HG02642 (cell line): ENCODE measurements around the gene SYNGR2.
A peak's percentile ranks its signal among the peaks of the same experiment; 100 is the strongest.

Experiments
- ATAC-seq: cut with Tn5 transposase; IDR thresholded peaks from one replicate; pipeline ENCODE4 v1.9.1; 2021; ENCODE audit warnings: mild to moderate bottlenecking; ENCODE audit not compliant: unreplicated experiment, poor library complexity

SYNGR2 gene

GRCh38 chr17:78197147-78197832, 28.9 kb downstream of the SYNGR2 start:
- ATAC-seq, result no peak

- ATAC-seq, result no peak
These were observed 32.1 kb downstream of the SYNGR2 start for GRCh38 chr17:78200451-78200850.

- ATAC-seq, result no peak
These were observed 34.3 kb downstream of the SYNGR2 start for GRCh38 chr17:78202666-78203065.

GRCh38 chr17:78204387-78205123, 36.2 kb downstream of the SYNGR2 start:
- ATAC-seq, result no peak

- no peak for ATAC-seq
These were observed 36.9 kb downstream of the SYNGR2 start for GRCh38 chr17:78205124-78205775.

GRCh38 chr17:78206298-78206697, 37.9 kb downstream of the SYNGR2 start:
- no peak for ATAC-seq

GRCh38 chr17:78208486-78208885, 40.1 kb downstream of the SYNGR2 start:
- ATAC-seq, result no peak

GRCh38 chr17:78210111-78210510, 41.7 kb downstream of the SYNGR2 start:
- no peak for ATAC-seq

GRCh38 chr17:78211032-78211431, 42.7 kb downstream of the SYNGR2 start:
- no peak for ATAC-seq

GRCh38 chr17:78214016-78214705, 45.8 kb downstream of the SYNGR2 start, which contains the start of gene BIRC5:
TSS of gene BIRC5 (plus strand) at chr17:78214253. CDS start at chr17:78214317, 64 bp downstream.
- peak; percentile 94 for ATAC-seq

- ATAC-seq, result no peak
These were observed 46.3 kb downstream of the SYNGR2 start for GRCh38 chr17:78214706-78215061.

- ATAC-seq, result no peak
These were observed 51.2 kb downstream of the SYNGR2 start for GRCh38 chr17:78219396-78220150.
